Kidney epithelial cell (primary cell): ENCODE results near the gene LRRC42. TPM values are rescaled to one million over a fixed set of nuclear protein-coding genes. Genes with fewer than 3 reads are reported as not detected.

Experiments
- DNase-seq: peaks from one replicate; pipeline ENCODE4 v3.0.0-alpha.2; 2010; ENCODE audit warnings: low read depth
- H3K27me3 ChIP-seq: 2 replicates; pipeline ENCODE4 v1.6.0; 2011; ENCODE audit warnings: low read length; ENCODE audit not compliant: control insufficient read depth, insufficient read depth
- H3K36me3 ChIP-seq: 2 replicates; pipeline ENCODE4 v1.5.1; 2011; ENCODE audit warnings: low read length; ENCODE audit not compliant: control insufficient read depth, insufficient read depth
- H3K4me3 ChIP-seq: 2 replicates; pipeline ENCODE4 v1.5.1; 2011; ENCODE audit warnings: low read depth, mild to moderate bottlenecking, control low read depth, low read length
- CTCF ChIP-seq: IDR thresholded peaks from 2 replicates; pipeline ENCODE4 v1.5.1; 2011; ENCODE audit warnings: mild to moderate bottlenecking, moderate library complexity, low read length, control low read depth, inconsistent platforms; ENCODE audit not compliant: insufficient read depth, poor library complexity, severe bottlenecking
- total RNA-seq: library from RNA; depleted of rRNA; stranded (reverse); fragments of >200 nt; gene quantifications from 2 replicates; pipeline ENCODE4 v1.2.3, GENCODE V29; 2015

LRRC42 gene
- total RNA-seq, 1 donor from 2014 or later = 45.7 TPM

GRCh38 chr1:53919675-53920066 lies 26.5 kb upstream of the LRRC42 start:
- DNase-seq = no peak
- H3K27me3 ChIP-seq = no peaks in the 10 kb centered on the region
- TF ChIP-seq CTCF = no peak
- no peak overlapping the region for H3K4me3 ChIP-seq
- H3K36me3 ChIP-seq = peaks cover 1% of the 10 kb centered on the region

- no peak for TF ChIP-seq CTCF
- peaks cover 1% of the 10 kb centered on the region for H3K36me3 ChIP-seq
- H3K27me3 ChIP-seq = no peaks in the 10 kb centered on the region
- DNase-seq = no peak
- H3K4me3 ChIP-seq = no peak overlapping the region
Measured at GRCh38 chr1:53927376-53927881, 18.7 kb upstream of the LRRC42 start.

GRCh38 chr1:53929246-53929960 lies 16.7 kb upstream of the LRRC42 start:
- Histone ChIP-seq H3K36me3 (no peaks in the 10 kb centered on the region), H3K4me3 (no peak overlapping the region), H3K27me3 (no peaks in the 10 kb centered on the region)
- no peak for TF ChIP-seq CTCF
- DNase-seq = no peak

GRCh38 chr1:53930932-53931331 lies 15.2 kb upstream of the LRRC42 start:
- Histone ChIP-seq H3K27me3 (no peaks in the 10 kb centered on the region), H3K4me3 (no peak overlapping the region), H3K36me3 (no peaks in the 10 kb centered on the region)
- no peak for DNase-seq
- no peak for TF ChIP-seq CTCF

- no peak for TF ChIP-seq CTCF
- Histone ChIP-seq H3K4me3 (no peak overlapping the region), H3K36me3 (no peaks in the 10 kb centered on the region), H3K27me3 (no peaks in the 10 kb centered on the region)
- DNase-seq = no peak
Measured at GRCh38 chr1:53931523-53931922, 14.6 kb upstream of the LRRC42 start.
